ENCODE data around the gene PRICKLE4. TPM values are rescaled to one million over a fixed set of nuclear protein-coding genes. Genes with fewer than 3 reads are reported as not detected.

The PRICKLE4 gene
- polyA plus RNA-seq, 1 donor from 2014 or later: 1.3 TPM

GRCh38 chr6:41740366-41741162 is 40.0 kb upstream of the PRICKLE4 start:
- no peak for TF ChIP-seq REST (IDR thresholded peaks at IDR 0.05; ENCODE audit: borderline replicate concordance)
- no peaks in the 10 kb centered on the region for H3K27me3 ChIP-seq (ENCODE audit: insufficient read depth, low read depth, low read length)

GRCh38 chr6:41741625-41742490 is 38.7 kb upstream of the PRICKLE4 start:
- Histone ChIP-seq H3K9me2 (ENCODE audit: insufficient read depth, low read length) (no peaks in the 10 kb centered on the region), H3K36me3 (ENCODE audit: insufficient read depth, low read length) (no peaks in the 10 kb centered on the region), H3K27me3 (ENCODE audit: insufficient read depth, low read depth, low read length) (no peaks in the 10 kb centered on the region), H3K4me2 (ENCODE audit: low read length) (no peak overlapping the region), H4K20me1 (ENCODE audit: insufficient read depth) (no peaks in the 10 kb centered on the region), H3K9me3 (ENCODE audit: low read length) (no peaks in the 10 kb centered on the region), H3K79me2 (replicated peaks; ENCODE audit: insufficient read depth, low read length) (no peaks in the 10 kb centered on the region), H2AFZ (ENCODE audit: low read depth, low read length) (no peak overlapping the region), H3F3A (ENCODE audit: insufficient read depth, low read length, poor library complexity, severe bottlenecking) (no peaks in the 10 kb centered on the region), H3K27ac (ENCODE audit: low read length) (no peak overlapping the region), H3K9ac (ENCODE audit: low read length) (no peak overlapping the region), H3K4me3 (ENCODE audit: low read length) (no peak overlapping the region)
- TF ChIP-seq SMC3 (conservative IDR thresholded peaks at IDR 0.05; ENCODE audit: poor library complexity) (no peak), MXI1 (conservative IDR thresholded peaks at IDR 0.05; ENCODE audit: poor library complexity, severe bottlenecking) (no peak), REST (IDR thresholded peaks at IDR 0.05; ENCODE audit: borderline replicate concordance) (no peak), EZH2 (IDR thresholded peaks at IDR 0.05; ENCODE audit: borderline replicate concordance, insufficient read depth, low read length, poor library complexity, severe bottlenecking) (no peak), POLR2AphosphoS5 (IDR thresholded peaks at IDR 0.05) (no peak), RAD21 (conservative IDR thresholded peaks at IDR 0.05) (no peak), EP300 (conservative IDR thresholded peaks at IDR 0.05; ENCODE audit: poor library complexity, severe bottlenecking) (no peak), TAF1 (IDR thresholded peaks at IDR 0.05; ENCODE audit: low read depth) (no peak)
- TF ChIP-seq, protein P1, sequence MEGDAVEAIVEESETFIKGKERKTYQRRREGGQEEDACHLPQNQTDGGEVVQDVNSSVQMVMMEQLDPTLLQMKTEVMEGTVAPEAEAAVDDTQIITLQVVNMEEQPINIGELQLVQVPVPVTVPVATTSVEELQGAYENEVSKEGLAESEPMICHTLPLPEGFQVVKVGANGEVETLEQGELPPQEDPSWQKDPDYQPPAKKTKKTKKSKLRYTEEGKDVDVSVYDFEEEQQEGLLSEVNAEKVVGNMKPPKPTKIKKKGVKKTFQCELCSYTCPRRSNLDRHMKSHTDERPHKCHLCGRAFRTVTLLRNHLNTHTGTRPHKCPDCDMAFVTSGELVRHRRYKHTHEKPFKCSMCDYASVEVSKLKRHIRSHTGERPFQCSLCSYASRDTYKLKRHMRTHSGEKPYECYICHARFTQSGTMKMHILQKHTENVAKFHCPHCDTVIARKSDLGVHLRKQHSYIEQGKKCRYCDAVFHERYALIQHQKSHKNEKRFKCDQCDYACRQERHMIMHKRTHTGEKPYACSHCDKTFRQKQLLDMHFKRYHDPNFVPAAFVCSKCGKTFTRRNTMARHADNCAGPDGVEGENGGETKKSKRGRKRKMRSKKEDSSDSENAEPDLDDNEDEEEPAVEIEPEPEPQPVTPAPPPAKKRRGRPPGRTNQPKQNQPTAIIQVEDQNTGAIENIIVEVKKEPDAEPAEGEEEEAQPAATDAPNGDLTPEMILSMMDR (IDR thresholded peaks at IDR 0.05; ENCODE audit: poor library complexity, severe bottlenecking): no peak

More at GRCh38 chr6:41740366-41741162, 40.0 kb upstream of the PRICKLE4 start:
- Histone ChIP-seq H3K4me2 (ENCODE audit: low read length) (no peak overlapping the region), H3K9ac (ENCODE audit: low read length) (no peak overlapping the region), H2AFZ (ENCODE audit: low read depth, low read length) (no peak overlapping the region), H3K79me2 (replicated peaks; ENCODE audit: insufficient read depth, low read length) (no peaks in the 10 kb centered on the region), H3K9me2 (ENCODE audit: insufficient read depth, low read length) (no peaks in the 10 kb centered on the region), H3F3A (ENCODE audit: insufficient read depth, low read length, poor library complexity, severe bottlenecking) (no peaks in the 10 kb centered on the region), H3K4me3 (ENCODE audit: low read length) (no peak overlapping the region), H3K36me3 (ENCODE audit: insufficient read depth, low read length) (no peaks in the 10 kb centered on the region), H3K27ac (ENCODE audit: low read length) (no peak overlapping the region), H3K9me3 (ENCODE audit: low read length) (no peaks in the 10 kb centered on the region), H4K20me1 (ENCODE audit: insufficient read depth) (no peaks in the 10 kb centered on the region)
